ENCODE results near the gene SLITRK3.

Gene SLITRK3

DNA sequence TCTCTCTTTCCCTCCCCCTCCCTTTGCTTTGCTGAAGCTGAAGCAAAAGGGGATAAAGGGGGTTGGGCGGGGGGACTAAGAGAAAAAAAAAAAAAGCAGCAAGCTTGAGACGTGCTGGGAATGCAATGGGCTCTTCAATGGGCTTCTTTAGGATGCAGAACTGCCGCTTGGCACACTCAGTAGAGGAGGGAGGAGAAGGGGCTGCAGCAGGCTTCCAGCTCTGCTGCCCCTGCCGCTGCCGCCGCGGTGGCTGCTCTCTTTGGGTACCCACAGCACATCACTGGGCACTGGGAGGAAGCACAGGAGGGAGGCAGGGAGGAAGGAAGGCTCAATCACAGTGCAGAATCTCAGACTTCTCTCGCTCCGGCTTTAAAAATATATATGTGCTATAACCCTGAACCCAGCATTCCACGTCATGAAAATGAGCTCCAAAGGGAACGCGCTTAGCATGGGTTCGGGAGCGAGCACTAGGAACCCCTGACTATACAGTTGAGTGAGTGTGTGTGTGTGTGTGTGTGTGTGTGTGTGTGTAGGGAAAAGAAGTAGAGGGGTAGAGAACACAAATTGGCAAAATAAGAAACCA, 3.5 kb downstream of the SLITRK3 start:
- no peak overlapping the region for H3K4me3 ChIP-seq (ENCODE audit: low read depth, low read length, poor library complexity, severe bottlenecking)
- no peak for TF ChIP-seq EZH2 (IDR thresholded peaks at IDR 0.05; ENCODE audit: borderline replicate concordance, low read length)
- TF ChIP-seq, protein P1, sequence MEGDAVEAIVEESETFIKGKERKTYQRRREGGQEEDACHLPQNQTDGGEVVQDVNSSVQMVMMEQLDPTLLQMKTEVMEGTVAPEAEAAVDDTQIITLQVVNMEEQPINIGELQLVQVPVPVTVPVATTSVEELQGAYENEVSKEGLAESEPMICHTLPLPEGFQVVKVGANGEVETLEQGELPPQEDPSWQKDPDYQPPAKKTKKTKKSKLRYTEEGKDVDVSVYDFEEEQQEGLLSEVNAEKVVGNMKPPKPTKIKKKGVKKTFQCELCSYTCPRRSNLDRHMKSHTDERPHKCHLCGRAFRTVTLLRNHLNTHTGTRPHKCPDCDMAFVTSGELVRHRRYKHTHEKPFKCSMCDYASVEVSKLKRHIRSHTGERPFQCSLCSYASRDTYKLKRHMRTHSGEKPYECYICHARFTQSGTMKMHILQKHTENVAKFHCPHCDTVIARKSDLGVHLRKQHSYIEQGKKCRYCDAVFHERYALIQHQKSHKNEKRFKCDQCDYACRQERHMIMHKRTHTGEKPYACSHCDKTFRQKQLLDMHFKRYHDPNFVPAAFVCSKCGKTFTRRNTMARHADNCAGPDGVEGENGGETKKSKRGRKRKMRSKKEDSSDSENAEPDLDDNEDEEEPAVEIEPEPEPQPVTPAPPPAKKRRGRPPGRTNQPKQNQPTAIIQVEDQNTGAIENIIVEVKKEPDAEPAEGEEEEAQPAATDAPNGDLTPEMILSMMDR (IDR thresholded peaks at IDR 0.05; ENCODE audit: low read length): no peak
- H3K79me2 ChIP-seq (ENCODE audit: insufficient read depth, low read length): no peaks in the 10 kb centered on the region
- H3K9me3 ChIP-seq (ENCODE audit: low read length): no peaks in the 10 kb centered on the region
- H3K4me1 ChIP-seq (ENCODE audit: insufficient read depth, low read length, severe bottlenecking): no peaks in the 10 kb centered on the region
- H3K36me3 ChIP-seq (ENCODE audit: insufficient read depth, low read length): no peaks in the 10 kb centered on the region
- H3K9ac ChIP-seq (ENCODE audit: low read length): no peak overlapping the region
- no peaks in the 10 kb centered on the region for H4K20me1 ChIP-seq (ENCODE audit: insufficient read depth, low read length)
- no peak overlapping the region for H3K27ac ChIP-seq (ENCODE audit: low read depth, low read length, poor library complexity, severe bottlenecking)
- no peak overlapping the region for H3K4me2 ChIP-seq (ENCODE audit: low read length)
- no peaks in the 10 kb centered on the region for H3F3A ChIP-seq (ENCODE audit: insufficient read depth, low read length)
- no peaks in the 10 kb centered on the region for H3K27me3 ChIP-seq (ENCODE audit: insufficient read depth, low read length)
- H3K9me2 ChIP-seq (ENCODE audit: low read depth, low read length): no peaks in the 10 kb centered on the region
- no peak overlapping the region for H2AFZ ChIP-seq (ENCODE audit: low read length)

DNA sequence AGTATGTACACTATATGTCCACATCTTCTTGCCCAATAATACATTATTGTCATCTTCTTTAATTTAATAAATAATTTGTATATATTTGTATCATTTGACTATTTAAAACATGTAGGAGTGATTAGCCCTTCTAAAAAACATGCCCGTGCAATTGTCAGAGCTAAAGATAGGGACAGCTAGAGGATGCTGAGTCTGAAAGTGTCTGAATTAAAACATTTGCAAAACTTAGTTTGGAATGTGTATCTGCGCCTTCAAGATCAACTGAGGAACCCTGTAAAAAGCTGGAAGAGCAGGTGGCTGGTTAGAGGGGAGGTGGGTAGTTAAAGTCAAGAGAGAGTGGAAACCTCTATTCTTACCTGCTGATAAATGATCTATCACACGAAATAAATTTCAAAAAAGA, 4.7 kb downstream of the SLITRK3 start:
- H3K9ac ChIP-seq (ENCODE audit: low read length): no peak overlapping the region
- H3K9me2 ChIP-seq (ENCODE audit: low read depth, low read length): no peaks in the 10 kb centered on the region
- no peak overlapping the region for H3K27ac ChIP-seq (ENCODE audit: low read depth, low read length, poor library complexity, severe bottlenecking)
- TF ChIP-seq, protein P1 (IDR thresholded peaks at IDR 0.05; ENCODE audit: low read length): no peak
- TF ChIP-seq EZH2 (IDR thresholded peaks at IDR 0.05; ENCODE audit: borderline replicate concordance, low read length): no peak
- H3K36me3 ChIP-seq (ENCODE audit: insufficient read depth, low read length): no peaks in the 10 kb centered on the region
- no peaks in the 10 kb centered on the region for H3K9me3 ChIP-seq (ENCODE audit: low read length)
- no peaks in the 10 kb centered on the region for H3K79me2 ChIP-seq (ENCODE audit: insufficient read depth, low read length)
- H3K4me3 ChIP-seq (ENCODE audit: low read depth, low read length, poor library complexity, severe bottlenecking): no peak overlapping the region
- no peaks in the 10 kb centered on the region for H3F3A ChIP-seq (ENCODE audit: insufficient read depth, low read length)
- H3K4me2 ChIP-seq (ENCODE audit: low read length): no peak overlapping the region
- no peaks in the 10 kb centered on the region for H3K27me3 ChIP-seq (ENCODE audit: insufficient read depth, low read length)
- H2AFZ ChIP-seq (ENCODE audit: low read length): no peak overlapping the region
- H3K4me1 ChIP-seq (ENCODE audit: insufficient read depth, low read length, severe bottlenecking): no peaks in the 10 kb centered on the region
- H4K20me1 ChIP-seq (ENCODE audit: insufficient read depth, low read length): no peaks in the 10 kb centered on the region

DNA sequence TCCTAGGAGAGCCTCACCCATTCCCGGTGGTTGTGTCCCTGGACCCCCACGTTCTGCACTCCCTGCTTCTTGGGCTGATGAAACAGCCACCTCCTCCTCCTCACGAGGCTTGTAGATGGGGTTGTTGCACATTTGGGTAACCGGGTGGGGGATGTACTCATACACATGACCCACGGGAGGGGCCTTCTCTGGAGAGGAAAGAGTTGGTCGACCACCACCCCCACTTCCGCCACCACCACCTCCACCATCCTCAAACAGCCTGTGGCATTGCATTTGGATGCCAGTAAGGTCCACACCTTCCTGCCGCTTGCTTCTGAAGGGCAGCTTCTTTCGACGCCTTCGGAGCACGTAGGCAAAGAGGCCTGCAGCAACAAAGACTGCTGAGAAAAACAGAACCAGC, 7.7 kb downstream of the SLITRK3 start:
- no peaks in the 10 kb centered on the region for H3K9me3 ChIP-seq (ENCODE audit: low read length)
- H3K4me3 ChIP-seq (ENCODE audit: low read depth, low read length, poor library complexity, severe bottlenecking): no peak overlapping the region
- H3K27ac ChIP-seq (ENCODE audit: low read depth, low read length, poor library complexity, severe bottlenecking): no peak overlapping the region
- no peak overlapping the region for H3K4me2 ChIP-seq (ENCODE audit: low read length)
- H3K9me2 ChIP-seq (ENCODE audit: low read depth, low read length): no peaks in the 10 kb centered on the region
- no peaks in the 10 kb centered on the region for H3K36me3 ChIP-seq (ENCODE audit: insufficient read depth, low read length)
- H3K27me3 ChIP-seq (ENCODE audit: insufficient read depth, low read length): no peaks in the 10 kb centered on the region
- TF ChIP-seq, protein P1 (IDR thresholded peaks at IDR 0.05; ENCODE audit: low read length): no peak
- no peak for TF ChIP-seq EZH2 (IDR thresholded peaks at IDR 0.05; ENCODE audit: borderline replicate concordance, low read length)
- no peaks in the 10 kb centered on the region for H4K20me1 ChIP-seq (ENCODE audit: insufficient read depth, low read length)
- no peaks in the 10 kb centered on the region for H3F3A ChIP-seq (ENCODE audit: insufficient read depth, low read length)
- no peaks in the 10 kb centered on the region for H3K4me1 ChIP-seq (ENCODE audit: insufficient read depth, low read length, severe bottlenecking)
- H2AFZ ChIP-seq (ENCODE audit: low read length): no peak overlapping the region
- no peaks in the 10 kb centered on the region for H3K79me2 ChIP-seq (ENCODE audit: insufficient read depth, low read length)
- H3K9ac ChIP-seq (ENCODE audit: low read length): no peak overlapping the region

All from OCI-LY1 (cell line).